Skeletal muscle satellite cell (primary cell): ENCODE data around the gene ALDH1A1.

Source experiments
- H3K27me3 ChIP-seq: 2 replicates; pipeline ENCODE4 v1.7.0; 2013; ENCODE audit warnings: low read length; ENCODE audit not compliant: control insufficient read depth, insufficient read depth
- H3K36me3 ChIP-seq: 2 replicates; pipeline ENCODE4 v1.7.0; 2013; ENCODE audit warnings: mild to moderate bottlenecking, control low read depth, low read length; ENCODE audit not compliant: insufficient read depth
- H3K4me1 ChIP-seq: 2 replicates; pipeline ENCODE4 v1.7.0; 2013; ENCODE audit warnings: low read length; ENCODE audit not compliant: control insufficient read depth, insufficient read depth
- H3K4me2 ChIP-seq: 2 replicates; pipeline ENCODE4 v1.7.0; 2013; ENCODE audit warnings: mild to moderate bottlenecking, low read length
- H3K4me3 ChIP-seq: 2 replicates; pipeline ENCODE4 v1.7.0; 2013; ENCODE audit warnings: low read length
- H3K9ac ChIP-seq: 2 replicates; pipeline ENCODE4 v1.7.0; 2013; ENCODE audit warnings: mild to moderate bottlenecking, low read depth, low read length, moderate library complexity
- H3K9me3 ChIP-seq: replicated peaks from 2 replicates; pipeline ENCODE4 v1.7.0; 2013; ENCODE audit warnings: mild to moderate bottlenecking, control low read depth, low read length

The ALDH1A1 gene

DNA sequence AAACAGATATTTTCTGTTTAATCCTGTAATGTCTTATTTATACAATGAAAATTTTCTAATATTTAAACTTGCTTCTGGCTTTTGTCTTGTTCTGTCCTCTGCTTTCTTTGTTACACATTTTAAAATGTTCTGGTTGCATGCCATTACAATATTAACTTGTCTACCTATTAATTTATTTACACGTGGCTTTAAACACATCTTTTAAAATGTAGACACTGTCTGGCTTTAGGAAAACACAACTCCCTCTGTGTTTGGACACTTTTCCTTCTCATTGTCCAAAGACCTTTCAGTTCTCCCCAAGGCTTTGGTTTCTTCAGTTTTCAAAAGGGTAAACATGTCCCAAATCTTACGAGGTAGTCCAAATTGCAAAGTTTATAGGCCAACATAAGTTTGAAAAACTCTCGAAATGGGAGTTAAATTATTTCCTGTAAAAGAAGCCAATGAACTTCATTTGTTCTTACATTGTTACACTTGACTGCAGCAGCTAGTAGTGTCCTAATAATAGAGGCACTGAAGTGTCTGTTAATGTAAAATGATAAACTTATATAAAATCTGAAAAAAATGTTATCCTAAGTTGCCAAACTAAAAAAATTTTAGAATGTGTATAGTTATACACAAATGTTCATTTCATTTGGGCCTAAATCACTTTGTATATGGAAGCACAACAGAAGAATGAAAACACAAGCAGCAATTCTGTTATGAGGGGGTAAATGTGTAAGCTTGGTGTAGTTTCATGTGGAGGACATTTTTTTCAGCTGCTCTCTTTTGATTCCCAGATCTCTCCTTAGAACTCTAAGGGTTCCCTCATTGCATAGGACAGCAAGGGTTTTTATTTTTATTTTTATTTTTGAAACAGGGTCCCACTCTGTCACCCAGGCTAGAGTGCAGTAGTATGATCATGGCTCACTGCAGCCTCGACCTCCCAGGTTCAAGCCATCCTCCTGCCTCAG is 53.8 kb downstream of the ALDH1A1 start:
- H3K9me3 ChIP-seq, result no peaks in the 10 kb centered on the region
- no peak overlapping the region for H3K4me3 ChIP-seq
- H3K9ac ChIP-seq, result no peak overlapping the region
- no peaks in the 10 kb centered on the region for H3K27me3 ChIP-seq
- no peaks in the 10 kb centered on the region for H3K36me3 ChIP-seq
- no peak overlapping the region for H3K4me2 ChIP-seq
- H3K4me1 ChIP-seq, result peaks cover 21% of the 10 kb centered on the region

DNA sequence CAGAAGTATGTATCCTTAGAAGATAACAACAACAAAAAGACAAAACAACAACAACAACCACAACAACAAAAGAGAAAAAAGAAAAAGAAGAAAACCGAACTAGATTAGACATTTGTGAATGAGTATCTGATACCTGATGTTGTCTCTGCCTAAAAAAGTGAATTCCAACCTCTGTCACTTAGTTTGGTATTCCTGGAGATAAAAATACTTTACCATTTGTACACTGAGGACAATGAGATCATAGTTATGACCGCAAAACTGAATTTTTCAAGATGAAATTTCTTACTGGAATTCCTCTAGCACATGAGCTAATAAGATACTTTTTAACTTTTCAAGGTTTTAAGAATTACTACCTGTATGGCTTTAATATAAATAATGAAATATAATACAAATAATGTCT is 54.5 kb downstream of the ALDH1A1 start:
- Histone ChIP-seq H3K9me3 (no peaks in the 10 kb centered on the region), H3K36me3 (no peaks in the 10 kb centered on the region), H3K4me1 (peaks cover 28% of the 10 kb centered on the region), H3K4me3 (no peak overlapping the region), H3K9ac (no peak overlapping the region), H3K4me2 (no peak overlapping the region), H3K27me3 (no peaks in the 10 kb centered on the region)

DNA sequence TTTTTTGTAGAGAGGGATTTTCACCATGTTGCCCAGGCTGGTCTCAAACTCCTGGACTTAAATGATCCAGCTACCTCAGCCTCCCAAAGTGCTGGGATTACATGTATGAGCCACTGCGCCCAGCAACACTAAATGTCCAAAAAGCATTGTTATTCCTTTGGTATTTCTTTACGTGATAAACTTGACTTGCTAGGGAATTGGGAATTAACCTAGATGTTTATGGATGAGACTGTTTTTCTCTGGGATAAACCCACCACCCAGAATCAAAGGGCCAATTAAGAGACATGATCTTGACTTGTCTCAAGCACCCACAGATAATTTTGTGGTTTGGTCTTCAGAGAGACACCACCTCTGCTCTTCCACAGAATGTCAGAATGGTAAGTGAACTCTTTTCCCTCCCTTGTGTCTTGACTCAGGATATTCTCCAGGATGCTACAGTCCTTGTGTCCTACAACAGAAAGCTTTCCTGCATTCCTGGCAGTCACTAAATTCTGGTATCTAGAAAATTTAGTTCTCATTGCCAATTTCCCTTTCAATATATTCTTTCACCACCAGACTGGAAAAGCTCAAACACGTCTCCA is 55.7 kb downstream of the ALDH1A1 start:
- Histone ChIP-seq H3K4me3 (no peak overlapping the region), H3K36me3 (no peaks in the 10 kb centered on the region), H3K27me3 (no peaks in the 10 kb centered on the region), H3K9me3 (no peaks in the 10 kb centered on the region), H3K4me1 (peaks cover 29% of the 10 kb centered on the region), H3K4me2 (no peak overlapping the region), H3K9ac (no peak overlapping the region)

DNA sequence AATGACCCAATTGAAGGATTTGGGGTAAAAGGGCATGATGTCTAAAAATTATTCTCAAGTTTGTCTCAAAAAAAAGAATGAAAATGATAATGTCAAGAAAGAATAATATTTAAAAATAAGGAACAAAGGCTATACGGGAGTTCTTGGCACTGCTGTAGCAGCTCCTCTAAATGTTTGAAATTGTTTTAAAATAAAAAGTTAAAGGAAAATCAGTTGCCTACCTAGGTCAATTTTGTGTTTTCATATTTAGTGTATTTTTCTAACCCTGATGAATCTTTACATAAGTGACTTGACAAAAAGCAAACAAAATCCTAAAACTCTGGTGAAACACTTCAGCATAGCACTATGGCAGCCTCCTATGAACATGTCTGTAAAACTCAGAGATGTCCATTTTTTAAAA is 56.4 kb downstream of the ALDH1A1 start:
- Histone ChIP-seq H3K4me3 (no peak overlapping the region), H3K4me1 (peaks cover 33% of the 10 kb centered on the region), H3K4me2 (no peak overlapping the region), H3K9me3 (no peaks in the 10 kb centered on the region), H3K9ac (no peak overlapping the region), H3K27me3 (no peaks in the 10 kb centered on the region), H3K36me3 (no peaks in the 10 kb centered on the region)

DNA sequence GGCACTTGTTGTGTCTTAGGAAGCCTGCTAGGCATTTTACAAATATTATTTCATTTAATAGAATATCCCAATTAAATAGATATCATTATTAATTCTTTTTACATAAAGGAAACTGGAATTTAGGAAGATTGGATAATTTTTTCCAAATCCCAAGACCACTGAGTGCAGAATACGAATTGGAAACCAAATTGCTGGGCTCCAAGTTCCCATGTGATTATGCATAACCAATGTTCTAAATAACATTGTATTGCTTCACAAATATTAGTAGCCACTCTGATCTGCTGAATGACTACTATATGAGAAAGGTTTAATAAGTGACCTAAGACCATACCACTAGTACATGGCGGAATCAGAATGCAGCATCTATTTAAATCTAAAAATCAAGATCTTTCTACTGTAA is 57.7 kb downstream of the ALDH1A1 start:
- peak overlapping the region; percentile 65 for H3K9ac ChIP-seq
- H3K9me3 ChIP-seq, result no peaks in the 10 kb centered on the region
- peak overlapping the region; percentile 19 for H3K4me2 ChIP-seq
- peak overlapping the region; percentile 43 for H3K4me3 ChIP-seq
- no peaks in the 10 kb centered on the region for H3K36me3 ChIP-seq
- peaks cover 33% of the 10 kb centered on the region for H3K4me1 ChIP-seq
- H3K27me3 ChIP-seq, result no peaks in the 10 kb centered on the region

DNA sequence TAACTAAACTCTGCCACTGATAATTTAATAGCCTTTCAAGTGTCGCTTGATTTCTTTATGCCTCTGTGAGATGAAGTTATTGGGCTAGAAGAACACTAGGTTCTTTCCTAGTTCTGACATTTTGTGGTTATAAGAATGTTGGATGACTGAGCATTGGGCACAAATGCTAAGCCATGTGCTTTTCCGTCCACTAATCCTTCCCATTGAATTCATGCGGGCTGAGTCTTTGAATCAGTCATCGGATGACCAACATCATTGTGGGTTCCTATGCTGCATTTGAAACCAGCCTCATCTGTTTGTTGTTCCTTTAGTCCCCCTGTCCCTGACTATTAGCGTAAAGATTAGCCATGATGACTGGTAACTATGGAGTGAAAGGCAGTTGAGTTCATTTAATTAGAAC is 58.5 kb downstream of the ALDH1A1 start:
- Histone ChIP-seq H3K9ac (peak overlapping the region; percentile 65), H3K4me3 (peak overlapping the region; percentile 43), H3K4me1 (peaks cover 33% of the 10 kb centered on the region), H3K36me3 (no peaks in the 10 kb centered on the region), H3K4me2 (peak overlapping the region; percentile 40), H3K27me3 (no peaks in the 10 kb centered on the region), H3K9me3 (no peaks in the 10 kb centered on the region)

DNA sequence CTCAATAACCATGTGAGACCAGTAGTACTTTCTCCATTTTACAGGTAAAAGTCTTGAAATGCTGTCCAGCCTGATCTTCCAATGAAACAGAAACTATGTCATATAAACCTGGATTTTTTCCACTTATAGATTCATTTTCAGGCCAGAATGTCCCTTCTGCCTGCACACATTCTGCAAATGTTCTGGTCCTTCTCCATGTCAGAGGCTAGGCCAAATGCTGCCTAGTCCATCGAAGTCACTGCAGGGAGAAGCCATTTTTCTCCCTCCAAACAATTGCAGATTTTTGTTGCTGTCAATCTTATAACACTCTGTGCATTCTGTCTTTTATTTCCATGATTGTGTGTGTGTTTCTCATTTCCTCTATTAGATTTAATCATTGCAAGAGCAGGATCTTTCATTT is 59.4 kb downstream of the ALDH1A1 start:
- Histone ChIP-seq H3K4me1 (peaks cover 33% of the 10 kb centered on the region), H3K4me3 (no peak overlapping the region), H3K27me3 (no peaks in the 10 kb centered on the region), H3K36me3 (no peaks in the 10 kb centered on the region), H3K4me2 (no peak overlapping the region), H3K9ac (no peak overlapping the region), H3K9me3 (no peaks in the 10 kb centered on the region)

DNA sequence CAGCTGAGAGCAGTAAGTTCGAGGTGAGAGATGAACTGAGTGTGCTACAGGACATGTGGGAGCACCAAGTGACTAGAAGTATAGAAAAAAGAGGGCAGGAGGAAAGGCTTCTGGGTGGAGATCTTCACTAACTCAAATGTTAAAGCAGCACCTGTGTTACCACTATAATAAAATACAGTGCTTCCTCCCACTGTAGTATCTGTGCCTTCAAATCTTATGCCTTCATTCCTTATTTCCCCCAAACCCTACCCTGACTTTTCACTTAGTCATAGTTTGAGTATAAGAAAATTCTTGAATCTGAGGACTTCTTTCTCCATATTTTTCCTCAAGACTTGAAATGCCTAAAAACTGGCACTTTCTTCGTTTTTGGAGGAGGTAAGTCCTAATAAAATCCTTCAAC is 61.8 kb downstream of the ALDH1A1 start:
- Histone ChIP-seq H3K4me2 (no peak overlapping the region), H3K9ac (no peak overlapping the region), H3K4me1 (peaks cover 29% of the 10 kb centered on the region), H3K4me3 (no peak overlapping the region), H3K27me3 (no peaks in the 10 kb centered on the region), H3K9me3 (no peaks in the 10 kb centered on the region), H3K36me3 (no peaks in the 10 kb centered on the region)

DNA sequence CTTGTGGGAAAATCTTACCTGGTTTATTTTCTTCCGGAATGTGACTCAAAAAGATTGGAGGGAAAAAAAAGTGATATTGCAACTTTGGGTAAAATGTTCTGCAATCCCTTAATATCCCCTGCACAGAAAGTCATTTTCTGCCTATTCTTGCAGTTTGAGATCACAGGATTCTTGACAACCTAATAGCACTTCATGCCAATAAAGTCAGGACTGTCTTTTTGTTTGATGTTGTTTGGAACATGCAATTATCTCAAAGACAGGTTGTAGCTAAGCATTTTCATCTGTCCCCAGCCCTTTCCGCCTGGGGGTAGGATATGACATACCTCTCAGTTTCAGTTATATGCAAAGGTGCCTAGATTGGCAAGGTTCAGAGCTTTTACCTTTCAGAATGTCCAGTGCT is 63.9 kb downstream of the ALDH1A1 start:
- Histone ChIP-seq H3K9ac (no peak overlapping the region), H3K27me3 (no peaks in the 10 kb centered on the region), H3K4me3 (no peak overlapping the region), H3K4me1 (peaks cover 18% of the 10 kb centered on the region), H3K36me3 (no peaks in the 10 kb centered on the region), H3K9me3 (no peaks in the 10 kb centered on the region), H3K4me2 (no peak overlapping the region)

DNA sequence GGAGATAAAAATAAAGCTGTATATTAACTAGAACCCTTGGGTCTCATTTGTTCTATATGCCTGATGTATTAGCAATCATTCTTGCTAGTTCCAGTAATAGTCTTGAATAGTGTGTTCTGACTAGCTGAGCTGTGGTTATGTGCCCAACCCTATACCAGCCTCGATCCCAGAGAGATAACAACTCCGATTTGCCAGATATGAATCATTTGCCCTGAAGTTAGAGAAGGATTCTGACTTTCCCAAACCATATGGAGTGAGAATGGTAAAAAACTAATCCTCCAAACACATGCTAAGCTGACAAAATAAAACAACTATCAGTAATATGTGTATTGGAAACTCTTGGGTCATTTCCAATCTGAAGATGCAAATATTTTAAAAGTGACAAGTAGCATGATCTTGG is 64.8 kb downstream of the ALDH1A1 start:
- H3K36me3 ChIP-seq, result no peaks in the 10 kb centered on the region
- no peaks in the 10 kb centered on the region for H3K9me3 ChIP-seq
- H3K27me3 ChIP-seq, result no peaks in the 10 kb centered on the region
- no peak overlapping the region for H3K4me2 ChIP-seq
- no peak overlapping the region for H3K4me3 ChIP-seq
- peaks cover 15% of the 10 kb centered on the region for H3K4me1 ChIP-seq
- no peak overlapping the region for H3K9ac ChIP-seq

DNA sequence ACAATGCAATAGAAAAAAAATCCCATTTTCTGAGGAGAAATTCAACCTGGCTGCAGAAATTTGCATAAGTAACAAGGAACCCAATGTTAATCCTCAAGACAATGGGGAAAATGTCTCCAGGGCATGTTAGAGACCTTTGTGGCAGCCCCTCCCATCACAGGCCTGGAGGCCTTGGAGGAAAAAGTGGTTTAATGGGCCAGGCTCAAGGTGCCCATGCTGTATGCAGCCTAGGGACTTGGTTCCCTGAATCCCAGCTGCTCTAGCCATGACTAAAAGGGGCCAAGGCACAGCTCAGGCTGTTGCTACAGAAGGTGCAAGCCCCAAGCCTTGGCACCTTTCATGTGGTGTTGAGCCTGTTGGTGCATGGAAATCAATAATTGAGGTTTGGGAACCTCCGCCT is 66.5 kb downstream of the ALDH1A1 start:
- Histone ChIP-seq H3K27me3 (no peaks in the 10 kb centered on the region), H3K4me1 (peaks cover 17% of the 10 kb centered on the region), H3K9me3 (no peaks in the 10 kb centered on the region), H3K9ac (no peak overlapping the region), H3K36me3 (no peaks in the 10 kb centered on the region), H3K4me2 (no peak overlapping the region), H3K4me3 (no peak overlapping the region)

DNA sequence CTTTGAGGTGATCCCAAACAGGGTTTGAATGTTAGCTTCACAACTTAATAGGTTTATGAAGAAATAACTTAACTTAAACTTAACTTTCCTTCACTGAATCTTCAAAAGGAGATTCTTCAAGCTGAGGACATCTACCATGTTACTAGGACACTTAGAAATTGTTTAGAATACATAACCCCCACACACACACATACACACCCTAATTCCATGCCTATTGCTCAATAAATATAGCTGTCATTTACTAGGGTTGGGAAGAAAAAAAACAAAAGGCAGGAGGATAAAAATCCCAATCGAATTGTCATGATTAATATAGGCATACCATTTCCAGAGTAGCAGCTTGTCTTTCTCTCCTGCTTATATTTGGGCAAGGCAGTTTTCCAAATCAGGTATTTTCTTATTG is 68.3 kb downstream of the ALDH1A1 start:
- H3K4me2 ChIP-seq, result no peak overlapping the region
- H3K4me3 ChIP-seq, result no peak overlapping the region
- no peaks in the 10 kb centered on the region for H3K36me3 ChIP-seq
- peaks cover 22% of the 10 kb centered on the region for H3K4me1 ChIP-seq
- H3K27me3 ChIP-seq, result no peaks in the 10 kb centered on the region
- H3K9ac ChIP-seq, result no peak overlapping the region
- no peaks in the 10 kb centered on the region for H3K9me3 ChIP-seq
